H1 (cell line): Measurements from ENCODE around the gene ACTN4. TPM values are rescaled to one million over a fixed set of nuclear protein-coding genes. Genes with fewer than 3 reads are reported as not detected.

ENCODE experiments used
- GTF2F1 ChIP-seq: IDR thresholded peaks from 2 replicates; pipeline ENCODE4 v1.6.1; 2012; ENCODE audit warnings: low read depth, low read length, improper control_type of control experiment, borderline replicate concordance
- HDAC6 ChIP-seq: IDR thresholded peaks from one replicate; pipeline ENCODE4 v1.7.1; 2012; ENCODE audit warnings: low read depth, mild to moderate bottlenecking, inconsistent platforms, low read length, moderate library complexity
- polyA plus RNA-seq, 7 experiments: library from polyadenylated mRNA; depleted of rRNA in 3 of 7; stranded (reverse) in 5 of 7; unstranded in 2 of 7; fragments of >200 nt in 5 of 7; fragments of 200-250 nt in 2 of 7; gene quantifications; 1 replicate in 5 of 7; 2 replicates in 1 of 7; 4 replicates in 1 of 7; pipeline versions ENCODE4 v1.2.1 to v1.2.3, GENCODE V29; 2011 to 2013; ENCODE audit warnings: missing spikeins in 2 of 7, mixed read lengths in 2 of 7
- total RNA-seq: library from RNA; stranded (reverse); fragmentation: NEBNext Ultra II Directional; extraction: Animal tissue kit (Norgen Biotek cat#: 25700); gene quantifications from 2 replicates; pipeline ENCODE4 v1.2.1, GENCODE V29; 2021

ACTN4 gene
- total and polyA plus RNA-seq, 2 of the 8 experiments (the other 6 are each of a cell fraction or from before 2014, with no cell fraction given), result 211 to 520 TPM

- no peak for TF ChIP-seq HDAC6
- no peak for TF ChIP-seq GTF2F1
- TF ChIP-seq, all 59 proteins: peak for 0
These were observed 61.1 kb downstream of the ACTN4 start (continued) for GRCh38 chr19:38708413-38709024.
